ENCODE measurements around the gene ZNF619. TPM values are rescaled to one million over a fixed set of nuclear protein-coding genes. Genes with fewer than 3 reads are reported as not detected.

ZNF619 gene
- total RNA-seq, 4 donors from 2014 or later, result 3.9 to 8.1 (median 4.6) TPM

DNA sequence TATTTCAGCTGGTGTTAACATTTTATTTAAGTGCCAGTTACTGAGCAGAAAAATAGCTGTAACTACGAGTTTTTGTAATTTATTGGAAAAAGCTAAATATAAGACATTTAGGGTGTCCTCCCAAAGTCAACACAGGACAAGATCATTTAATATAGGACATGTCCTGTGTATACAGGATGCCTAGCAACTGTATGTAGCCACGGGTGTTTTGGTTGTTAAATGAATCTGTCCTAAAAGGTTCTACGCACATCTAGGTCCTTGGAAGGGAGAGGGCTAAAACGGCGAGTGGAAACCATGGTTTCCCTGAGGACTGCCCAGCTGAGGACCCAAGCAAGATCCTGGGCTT lies 47.3 kb downstream of the ZNF619 start:
- no peak for DNase-seq (ENCODE audit: low spot score in 2 of 2)
- H3K27ac ChIP-seq, result peak overlapping the region; percentile 70 to 95 (median 92)
- peak overlapping the region; percentile 63 to 92 (median 76) for H3K4me3 ChIP-seq
- peaks cover 0 to 24% (median 7%) of the 10 kb centered on the region in 4 donors for H3K4me1 ChIP-seq
- no peaks in the 10 kb centered on the region for H3K27me3 ChIP-seq
- whole genome bisulfite sequencing, 2 donors, result 30 to 39% methylated on average over 5 of the region's 5 CpGs
- H3K9me3 ChIP-seq, result no peaks in the 10 kb centered on the region
- TF ChIP-seq POLR2A (IDR thresholded peaks at IDR 0.05) (no peak), EP300 (IDR thresholded peaks at IDR 0.05) (no peak)
- TF ChIP-seq, protein P1, sequence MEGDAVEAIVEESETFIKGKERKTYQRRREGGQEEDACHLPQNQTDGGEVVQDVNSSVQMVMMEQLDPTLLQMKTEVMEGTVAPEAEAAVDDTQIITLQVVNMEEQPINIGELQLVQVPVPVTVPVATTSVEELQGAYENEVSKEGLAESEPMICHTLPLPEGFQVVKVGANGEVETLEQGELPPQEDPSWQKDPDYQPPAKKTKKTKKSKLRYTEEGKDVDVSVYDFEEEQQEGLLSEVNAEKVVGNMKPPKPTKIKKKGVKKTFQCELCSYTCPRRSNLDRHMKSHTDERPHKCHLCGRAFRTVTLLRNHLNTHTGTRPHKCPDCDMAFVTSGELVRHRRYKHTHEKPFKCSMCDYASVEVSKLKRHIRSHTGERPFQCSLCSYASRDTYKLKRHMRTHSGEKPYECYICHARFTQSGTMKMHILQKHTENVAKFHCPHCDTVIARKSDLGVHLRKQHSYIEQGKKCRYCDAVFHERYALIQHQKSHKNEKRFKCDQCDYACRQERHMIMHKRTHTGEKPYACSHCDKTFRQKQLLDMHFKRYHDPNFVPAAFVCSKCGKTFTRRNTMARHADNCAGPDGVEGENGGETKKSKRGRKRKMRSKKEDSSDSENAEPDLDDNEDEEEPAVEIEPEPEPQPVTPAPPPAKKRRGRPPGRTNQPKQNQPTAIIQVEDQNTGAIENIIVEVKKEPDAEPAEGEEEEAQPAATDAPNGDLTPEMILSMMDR (IDR thresholded peaks at IDR 0.05), result no peak
- H3K36me3 ChIP-seq, result peaks cover 0 to 33% (median 0%) of the 10 kb centered on the region in 3 donors

DNA sequence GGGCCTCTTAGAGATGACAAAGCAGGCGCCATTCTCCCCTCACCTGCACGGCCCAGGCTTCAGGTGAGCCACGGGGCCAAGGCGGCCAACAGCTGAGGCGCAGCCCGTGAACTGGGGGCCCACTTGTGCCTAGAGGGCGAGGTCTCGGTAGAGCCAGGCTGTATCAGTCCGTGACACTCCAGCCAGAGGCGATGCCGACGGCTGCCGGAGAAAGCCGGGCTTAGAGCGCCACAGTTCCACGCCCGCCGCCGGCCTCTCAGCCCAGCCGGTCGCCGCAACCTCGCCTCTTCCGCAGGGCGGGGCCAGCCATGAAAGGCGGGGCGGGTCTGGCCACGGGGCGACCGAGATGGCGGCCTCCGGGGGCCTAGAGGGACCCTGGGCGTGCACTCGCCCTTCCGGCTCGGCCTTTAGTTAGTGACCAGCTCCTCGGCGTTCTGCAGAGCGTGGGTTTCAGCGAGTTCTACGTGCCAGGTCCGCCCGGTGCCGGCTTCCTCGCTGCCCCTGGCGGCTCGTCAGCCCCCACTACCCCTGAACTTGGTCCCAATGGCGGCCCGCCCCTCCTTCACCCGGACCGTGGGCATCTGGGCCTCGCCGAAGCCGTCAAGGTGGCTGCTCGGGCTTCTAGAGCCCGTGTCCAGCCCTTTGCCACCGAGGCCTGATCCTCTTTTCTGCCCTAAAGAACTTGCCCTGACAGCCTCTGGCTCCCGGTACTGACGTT lies 47.8 kb downstream of the ZNF619 start, which contains the start of gene ZNF621:
Gene ZNF621 (plus strand): TSS at position 393 of the 718 bp plus-strand sequence. CDS start 881 bp downstream, outside the sequence.
- peak within 1 kb of the TSS; percentile 63 to 92 (median 76) for H3K4me3 ChIP-seq
- WGBS, 2 donors, result 1% methylated on average over 28 to 36 of the region's 59 CpGs
- no peaks in the 10 kb centered on the region for H3K9me3 ChIP-seq
- no peaks in the 10 kb centered on the region for H3K27me3 ChIP-seq
- peak within 1 kb of the TSS; percentile 70 to 95 (median 92) for H3K27ac ChIP-seq
- peaks cover 0 to 24% (median 7%) of the 10 kb centered on the region in 4 donors for H3K4me1 ChIP-seq
- peak; percentile 84 to 86 for DNase-seq (ENCODE audit: low spot score in 2 of 2)
- peaks cover 0 to 38% (median 0%) of the 10 kb centered on the region in 3 donors for H3K36me3 ChIP-seq
- TF ChIP-seq POLR2A (IDR thresholded peaks at IDR 0.05) (peak; percentile 56 to 76), EP300 (IDR thresholded peaks at IDR 0.05) (peak; percentile 49 to 92)
- TF ChIP-seq, protein P1 (IDR thresholded peaks at IDR 0.05), result peak in 1 of 5 experiments; percentile 35

DNA sequence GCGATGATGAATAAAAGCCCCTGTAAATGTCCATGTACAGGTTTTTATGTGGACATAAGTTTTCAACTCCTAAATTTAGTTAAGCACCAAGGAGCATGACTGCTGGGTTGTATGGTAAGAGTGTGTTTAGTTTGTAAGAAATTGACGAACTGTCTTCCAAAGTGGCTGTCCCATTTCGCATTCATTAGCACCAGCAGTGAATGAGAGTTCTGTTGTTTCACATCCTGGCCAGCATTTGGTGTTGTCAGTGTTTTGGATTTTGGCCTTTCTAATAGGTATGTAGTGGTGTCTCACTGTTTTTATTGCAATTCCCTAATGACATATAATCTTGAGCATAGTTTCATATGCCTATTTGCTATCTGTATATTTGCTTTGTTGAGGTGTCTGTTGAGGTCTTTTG lies 51.5 kb downstream of the ZNF619 start:
- no peak for DNase-seq (ENCODE audit: low spot score in 2 of 2)
- H3K4me3 ChIP-seq, result no peak overlapping the region
- no peak overlapping the region for H3K27ac ChIP-seq
- peaks cover 0 to 24% (median 7%) of the 10 kb centered on the region in 4 donors for H3K4me1 ChIP-seq
- TF ChIP-seq POLR2A (IDR thresholded peaks at IDR 0.05), result no peak
- no peak for TF ChIP-seq EP300 (IDR thresholded peaks at IDR 0.05)
- TF ChIP-seq, protein P1 (IDR thresholded peaks at IDR 0.05), result no peak
- peaks cover 7 to 75% (median 28%) of the 10 kb centered on the region in 3 donors for H3K36me3 ChIP-seq
- H3K9me3 ChIP-seq, result peaks cover 0 to 33% (median 6%) of the 10 kb centered on the region in 4 donors
- no peaks in the 10 kb centered on the region for H3K27me3 ChIP-seq
- WGBS, 2 donors, result 85 to 86% methylated on average over 3 of the region's 3 CpGs

DNA sequence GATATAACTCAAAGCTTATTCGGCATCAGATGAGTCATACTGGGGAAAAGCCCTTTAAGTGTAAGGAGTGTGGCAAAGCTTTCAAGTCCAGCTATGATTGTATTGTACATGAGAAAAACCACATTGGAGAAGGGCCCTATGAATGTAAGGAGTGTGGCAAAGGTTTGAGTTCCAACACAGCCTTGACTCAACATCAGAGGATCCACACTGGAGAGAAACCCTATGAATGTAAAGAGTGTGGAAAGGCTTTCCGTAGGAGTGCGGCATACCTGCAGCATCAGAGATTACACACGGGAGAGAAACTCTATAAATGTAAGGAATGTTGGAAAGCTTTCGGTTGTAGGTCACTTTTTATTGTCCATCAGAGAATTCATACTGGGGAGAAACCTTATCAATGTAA lies 55.3 kb downstream of the ZNF619 start:
- no peaks in the 10 kb centered on the region for H3K4me1 ChIP-seq
- 96 to 97% methylated on average over 5 of the region's 5 CpGs for WGBS, 2 donors
- no peak overlapping the region for H3K27ac ChIP-seq
- peaks cover 7 to 100% (median 39%) of the 10 kb centered on the region in 3 donors for H3K36me3 ChIP-seq
- TF ChIP-seq, protein P1 (IDR thresholded peaks at IDR 0.05), result no peak
- no peak for TF ChIP-seq POLR2A (IDR thresholded peaks at IDR 0.05)
- TF ChIP-seq EP300 (IDR thresholded peaks at IDR 0.05), result no peak
- no peak for DNase-seq (ENCODE audit: low spot score in 2 of 2)
- H3K27me3 ChIP-seq, result no peaks in the 10 kb centered on the region
- peaks cover 0 to 62% (median 6%) of the 10 kb centered on the region in 4 donors for H3K9me3 ChIP-seq
- H3K4me3 ChIP-seq, result no peak overlapping the region

DNA sequence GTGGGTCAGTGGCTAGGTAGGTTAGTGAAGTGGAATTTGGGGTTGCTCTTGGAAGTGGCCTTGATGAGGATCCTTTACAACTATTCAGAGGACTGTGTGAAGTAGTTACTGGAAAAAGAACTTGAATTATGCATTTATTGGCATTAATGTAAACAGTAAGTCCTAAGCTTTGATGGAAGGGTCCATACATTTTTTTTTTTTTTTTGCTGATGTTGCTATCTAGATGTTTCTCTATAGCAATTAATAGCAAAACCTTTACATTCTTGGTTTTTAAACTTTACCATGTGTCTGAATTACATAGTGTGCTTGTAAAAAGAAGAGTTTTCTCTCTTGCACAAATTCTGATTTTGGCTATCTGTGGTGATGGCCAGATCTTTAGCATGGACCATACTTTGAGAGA lies 57.4 kb downstream of the ZNF619 start:
- Histone ChIP-seq H3K27me3 (no peaks in the 10 kb centered on the region), H3K36me3 (peaks cover 7 to 99% (median 39%) of the 10 kb centered on the region in 3 donors), H3K4me3 (no peak overlapping the region), H3K27ac (no peak overlapping the region), H3K4me1 (no peaks in the 10 kb centered on the region), H3K9me3 (peaks cover 0 to 77% (median 6%) of the 10 kb centered on the region in 4 donors)
- DNase-seq (ENCODE audit: low spot score in 2 of 2), result no peak
- TF ChIP-seq, protein P1 (IDR thresholded peaks at IDR 0.05), result no peak
- TF ChIP-seq POLR2A (IDR thresholded peaks at IDR 0.05) (no peak), EP300 (IDR thresholded peaks at IDR 0.05) (no peak)

Data from tibial nerve (tissue), 4 donors.